Colonic mucosa (tissue), 4 donors: Measurements from ENCODE around the gene OSBPL2. TPM values are rescaled to one million over a fixed set of nuclear protein-coding genes. Genes with fewer than 3 reads are reported as not detected.

Source experiments
- DNase-seq: peaks from one replicate; pipeline ENCODE4 v3.0.0-alpha.2; 2020
- H3K27ac ChIP-seq: fragments of 200-600 bp; one replicate; pipeline ENCODE4 v1.8.0; 2021
- H3K27me3 ChIP-seq: fragments of 200-600 bp; one replicate; pipeline ENCODE4 v1.8.0; 2021
- H3K36me3 ChIP-seq: fragments of 200-600 bp; one replicate; pipeline ENCODE4 v1.8.0; 2021
- H3K4me1 ChIP-seq: fragments of 200-600 bp; one replicate; pipeline ENCODE4 v1.8.0; 2021; ENCODE audit warnings: mild to moderate bottlenecking
- H3K4me3 ChIP-seq: fragments of 200-600 bp; one replicate; pipeline ENCODE4 v1.8.0; 2021
- H3K9ac ChIP-seq, 2 donors: one replicate each; pipeline ENCODE4 v1.7.0; 2013; ENCODE audit warnings: control low read depth in 2 of 2, low read depth in 2 of 2, low read length in 2 of 2
- H3K9me3 ChIP-seq: fragments of 200-600 bp; one replicate; pipeline ENCODE4 v1.8.0; 2021
- intact Hi-C: fragments of 100-400 bp; cut with DNase I; formaldehyde crosslinking; loops from one replicate; pipeline ENCODE4 v1.14.1; 2022
- total RNA-seq, 2 donors: library from RNA; stranded (reverse); fragmentation: NEBNext Ultra II Directional in 1 of 2; extraction: Animal tissue kit (Norgen Biotek cat#: 25700) in 1 of 2; gene quantifications; one replicate each; pipeline ENCODE4 v1.2.1, GENCODE V29; 2021
- TF ChIP-seq, protein P1 (sequence below): fragments of 200-600 bp; IDR thresholded peaks from one replicate; pipeline ENCODE4 v1.8.0; 2022; ENCODE audit warnings: antibody characterized with exemption, mild to moderate bottlenecking
- donor health status: healthy.
- donor health status: DM: no; HTN: no; CAD: no.
- donor health status: DM: no; HTN: no; CAD: no.

The OSBPL2 gene
- total RNA-seq, 2 donors from 2014 or later: 77.3 to 102 TPM

GRCh38 chr20:62211769-62212288 lies 26.5 kb upstream of the OSBPL2 start:
- Histone ChIP-seq H3K36me3 (no peaks in the 10 kb centered on the region), H3K9me3 (no peaks in the 10 kb centered on the region), H3K4me3 (no peak overlapping the region), H3K9ac (no peak overlapping the region), H3K4me1 (no peaks in the 10 kb centered on the region), H3K27me3 (peaks cover 18% of the 10 kb centered on the region), H3K27ac (no peak overlapping the region)
- no peak for DNase-seq
- TF ChIP-seq, protein P1, sequence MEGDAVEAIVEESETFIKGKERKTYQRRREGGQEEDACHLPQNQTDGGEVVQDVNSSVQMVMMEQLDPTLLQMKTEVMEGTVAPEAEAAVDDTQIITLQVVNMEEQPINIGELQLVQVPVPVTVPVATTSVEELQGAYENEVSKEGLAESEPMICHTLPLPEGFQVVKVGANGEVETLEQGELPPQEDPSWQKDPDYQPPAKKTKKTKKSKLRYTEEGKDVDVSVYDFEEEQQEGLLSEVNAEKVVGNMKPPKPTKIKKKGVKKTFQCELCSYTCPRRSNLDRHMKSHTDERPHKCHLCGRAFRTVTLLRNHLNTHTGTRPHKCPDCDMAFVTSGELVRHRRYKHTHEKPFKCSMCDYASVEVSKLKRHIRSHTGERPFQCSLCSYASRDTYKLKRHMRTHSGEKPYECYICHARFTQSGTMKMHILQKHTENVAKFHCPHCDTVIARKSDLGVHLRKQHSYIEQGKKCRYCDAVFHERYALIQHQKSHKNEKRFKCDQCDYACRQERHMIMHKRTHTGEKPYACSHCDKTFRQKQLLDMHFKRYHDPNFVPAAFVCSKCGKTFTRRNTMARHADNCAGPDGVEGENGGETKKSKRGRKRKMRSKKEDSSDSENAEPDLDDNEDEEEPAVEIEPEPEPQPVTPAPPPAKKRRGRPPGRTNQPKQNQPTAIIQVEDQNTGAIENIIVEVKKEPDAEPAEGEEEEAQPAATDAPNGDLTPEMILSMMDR: no peak
- intact Hi-C loops: no loop called here

- H3K4me3 ChIP-seq: no peak overlapping the region
- H3K9ac ChIP-seq: no peak overlapping the region
- no peaks in the 10 kb centered on the region for H3K4me1 ChIP-seq
- intact Hi-C loops: no loop called here
- TF ChIP-seq, protein P1: no peak
- H3K27me3 ChIP-seq: peaks cover 23% of the 10 kb centered on the region
- no peak overlapping the region for H3K27ac ChIP-seq
- no peak for DNase-seq
- no peaks in the 10 kb centered on the region for H3K9me3 ChIP-seq
- H3K36me3 ChIP-seq: no peaks in the 10 kb centered on the region
Observed at GRCh38 chr20:62212299-62212698, 26.0 kb upstream of the OSBPL2 start.

DNA sequence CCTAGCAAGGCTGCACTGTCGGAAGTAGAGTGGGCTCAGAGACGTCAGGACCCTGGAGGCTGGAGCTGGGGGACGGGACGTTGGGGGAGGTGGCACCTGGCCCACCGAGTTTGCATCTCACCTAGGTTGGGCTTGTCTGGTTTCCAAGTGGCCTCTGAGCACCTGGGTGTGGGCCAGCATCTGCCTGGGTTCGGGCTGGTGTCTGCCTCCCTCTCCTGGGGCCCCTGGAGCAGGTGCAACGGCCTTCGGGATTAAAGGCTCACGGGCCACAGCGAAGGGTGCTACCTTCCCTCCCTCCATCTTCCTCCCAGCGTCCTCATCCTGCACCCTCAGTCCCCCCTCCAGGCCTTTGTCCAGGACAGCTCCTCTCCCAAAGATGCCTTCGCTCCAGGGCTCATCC lies 24.3 kb upstream of the OSBPL2 start:
- H3K27ac ChIP-seq: no peak overlapping the region
- no peak for DNase-seq
- H3K36me3 ChIP-seq: no peaks in the 10 kb centered on the region
- no peak overlapping the region for H3K4me3 ChIP-seq
- intact Hi-C loops: no loop called here
- H3K27me3 ChIP-seq: peaks cover 41% of the 10 kb centered on the region
- no peak overlapping the region for H3K9ac ChIP-seq
- no peaks in the 10 kb centered on the region for H3K9me3 ChIP-seq
- TF ChIP-seq, protein P1: no peak
- no peaks in the 10 kb centered on the region for H3K4me1 ChIP-seq

DNA sequence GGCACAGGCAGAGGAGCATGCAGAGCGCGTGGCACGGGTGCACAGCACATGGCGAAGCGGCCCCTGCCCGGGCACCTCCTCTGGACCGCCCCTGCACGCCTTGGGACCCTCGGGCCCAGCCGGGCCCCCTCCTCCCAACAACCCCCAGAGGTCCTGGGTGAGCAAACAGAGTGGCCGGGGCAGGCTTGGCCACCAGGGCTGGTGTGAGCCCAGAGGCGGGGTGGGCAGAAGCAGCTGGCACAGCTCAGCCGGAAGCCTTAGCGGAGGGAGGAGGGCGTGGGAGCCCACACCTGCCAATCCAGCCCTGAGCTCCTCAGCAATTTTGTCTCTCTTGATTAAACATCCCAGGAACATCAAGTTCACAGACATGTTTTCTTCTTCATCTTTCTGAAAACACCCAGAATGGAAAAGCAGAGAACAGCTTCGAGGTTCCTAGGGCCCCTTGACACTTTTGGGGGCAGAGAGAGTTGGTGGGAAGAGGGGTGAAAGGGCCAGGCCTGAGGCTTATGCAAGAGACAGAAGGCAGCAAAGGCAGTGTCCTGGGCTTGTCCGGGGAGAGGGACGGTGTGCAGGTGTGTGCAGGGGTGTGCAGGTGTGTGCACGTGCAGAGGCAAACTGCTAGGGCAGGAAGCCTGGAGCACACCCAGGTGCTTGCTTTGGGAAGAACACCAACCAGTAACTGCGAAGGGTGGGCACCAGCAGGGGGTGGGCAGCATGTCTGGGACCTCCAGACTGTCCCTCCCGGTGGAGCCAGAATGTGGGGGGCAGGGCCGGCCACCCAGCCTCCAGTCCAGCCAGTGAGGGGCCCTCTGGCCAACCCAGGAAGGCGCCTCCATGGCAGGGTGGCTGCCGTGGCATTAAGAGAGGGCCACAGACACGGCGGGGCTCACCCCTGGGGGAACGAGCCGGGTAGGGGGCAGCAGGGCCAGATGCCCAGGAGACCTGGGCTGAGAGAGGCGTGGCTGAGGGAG lies 23.0 kb upstream of the OSBPL2 start:
- H3K27ac ChIP-seq: no peak overlapping the region
- no peaks in the 10 kb centered on the region for H3K4me1 ChIP-seq
- no peak overlapping the region for H3K9ac ChIP-seq
- peaks cover 42% of the 10 kb centered on the region for H3K27me3 ChIP-seq
- intact Hi-C loops: no loop called here
- no peak overlapping the region for H3K4me3 ChIP-seq
- no peak for DNase-seq
- H3K9me3 ChIP-seq: no peaks in the 10 kb centered on the region
- H3K36me3 ChIP-seq: no peaks in the 10 kb centered on the region
- TF ChIP-seq, protein P1: no peak

- no peaks in the 10 kb centered on the region for H3K9me3 ChIP-seq
- H3K9ac ChIP-seq: no peak overlapping the region
- H3K4me3 ChIP-seq: no peak overlapping the region
- TF ChIP-seq, protein P1: no peak
- intact Hi-C loops: no loop called here
- H3K4me1 ChIP-seq: no peaks in the 10 kb centered on the region
- DNase-seq: no peak
- peaks cover 44% of the 10 kb centered on the region for H3K27me3 ChIP-seq
- H3K36me3 ChIP-seq: no peaks in the 10 kb centered on the region
- H3K27ac ChIP-seq: no peak overlapping the region
Observed at GRCh38 chr20:62215991-62216635, 22.2 kb upstream of the OSBPL2 start.
